Uterus (tissue), 2 donors: Measurements from ENCODE around the gene INO80E.

Experiments used
- POLR2A ChIP-seq, 2 donors: fragments of 450-650 bp; IDR thresholded peaks; one replicate each; pipeline ENCODE4 v1.6.1; 2016; ENCODE audit warnings: antibody characterized with exemption in 2 of 2, mild to moderate bottlenecking in 1 of 2, moderate library complexity in 1 of 2
- TF ChIP-seq, protein P1 (sequence below), 4 experiments: fragments of 200-600 bp in 2 of 4; fragments of 450-650 bp in 2 of 4; sonication (generic) in 2 of 4; IDR thresholded peaks; one replicate each; pipeline ENCODE4 v1.5.1; 2016 to 2019; ENCODE audit warnings: antibody characterized with exemption in 4 of 4, mild to moderate bottlenecking in 2 of 4, moderate library complexity in 1 of 4

DNA sequence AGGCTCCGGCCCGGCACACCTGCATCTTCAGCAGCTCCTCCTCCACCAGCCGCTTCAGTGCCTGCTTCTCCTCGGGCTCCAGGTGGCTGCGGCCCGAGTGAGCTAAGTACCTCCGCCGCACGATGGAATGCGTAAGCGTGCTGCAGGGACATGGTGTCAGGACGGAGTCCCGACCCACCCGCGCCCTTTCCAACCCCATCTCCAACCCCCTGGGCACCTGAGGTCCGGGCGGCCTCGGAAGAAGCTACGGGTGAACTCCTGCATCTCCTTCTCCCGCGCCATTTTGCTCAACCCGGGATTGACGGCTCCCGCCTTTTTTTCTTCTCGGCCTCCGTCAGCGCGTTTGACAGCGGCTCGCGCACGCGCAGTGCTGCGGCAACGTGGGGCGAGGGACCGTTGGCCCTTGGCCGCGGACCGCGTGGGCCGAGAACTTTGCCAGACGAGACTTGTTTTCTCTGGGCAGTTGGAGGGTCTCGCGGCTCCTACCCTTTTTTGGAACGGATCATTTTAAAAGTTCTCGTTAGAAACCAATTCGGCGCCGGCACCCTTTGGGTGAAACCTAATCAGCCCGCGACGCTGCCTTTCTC lies 624 bp upstream of the INO80E start, which contains the start of gene HIRIP3:
- TF ChIP-seq POLR2A (IDR thresholded peaks at IDR 0.05), result no peak
- TF ChIP-seq, protein P1, sequence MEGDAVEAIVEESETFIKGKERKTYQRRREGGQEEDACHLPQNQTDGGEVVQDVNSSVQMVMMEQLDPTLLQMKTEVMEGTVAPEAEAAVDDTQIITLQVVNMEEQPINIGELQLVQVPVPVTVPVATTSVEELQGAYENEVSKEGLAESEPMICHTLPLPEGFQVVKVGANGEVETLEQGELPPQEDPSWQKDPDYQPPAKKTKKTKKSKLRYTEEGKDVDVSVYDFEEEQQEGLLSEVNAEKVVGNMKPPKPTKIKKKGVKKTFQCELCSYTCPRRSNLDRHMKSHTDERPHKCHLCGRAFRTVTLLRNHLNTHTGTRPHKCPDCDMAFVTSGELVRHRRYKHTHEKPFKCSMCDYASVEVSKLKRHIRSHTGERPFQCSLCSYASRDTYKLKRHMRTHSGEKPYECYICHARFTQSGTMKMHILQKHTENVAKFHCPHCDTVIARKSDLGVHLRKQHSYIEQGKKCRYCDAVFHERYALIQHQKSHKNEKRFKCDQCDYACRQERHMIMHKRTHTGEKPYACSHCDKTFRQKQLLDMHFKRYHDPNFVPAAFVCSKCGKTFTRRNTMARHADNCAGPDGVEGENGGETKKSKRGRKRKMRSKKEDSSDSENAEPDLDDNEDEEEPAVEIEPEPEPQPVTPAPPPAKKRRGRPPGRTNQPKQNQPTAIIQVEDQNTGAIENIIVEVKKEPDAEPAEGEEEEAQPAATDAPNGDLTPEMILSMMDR (IDR thresholded peaks at IDR 0.05), result peak in 1 of 4 experiments; percentile 5
